Astrocyte of the spinal cord (primary cell): ENCODE data around the gene MAP2K6.

Experiments
- DNase-seq: peaks from one replicate; pipeline ENCODE4 v3.0.0; 2011; ENCODE audit warnings: low read depth, low spot score
- H3K4me3 ChIP-seq: 2 replicates; pipeline ENCODE4 v1.5.1; 2011; ENCODE audit warnings: low read depth, mild to moderate bottlenecking, low read length, moderate library complexity
- in situ Hi-C: cut with HindIII; loops from 2 replicates; pipeline ENCODE4 v1.10.0; 2017; ENCODE audit warnings: low sequenced_read_pairs
- TF ChIP-seq, protein P1 (sequence below): IDR thresholded peaks from 2 replicates; pipeline ENCODE4 v1.5.1; 2012; ENCODE audit warnings: low read depth, mild to moderate bottlenecking, low read length, inconsistent platforms

Gene MAP2K6

DNA sequence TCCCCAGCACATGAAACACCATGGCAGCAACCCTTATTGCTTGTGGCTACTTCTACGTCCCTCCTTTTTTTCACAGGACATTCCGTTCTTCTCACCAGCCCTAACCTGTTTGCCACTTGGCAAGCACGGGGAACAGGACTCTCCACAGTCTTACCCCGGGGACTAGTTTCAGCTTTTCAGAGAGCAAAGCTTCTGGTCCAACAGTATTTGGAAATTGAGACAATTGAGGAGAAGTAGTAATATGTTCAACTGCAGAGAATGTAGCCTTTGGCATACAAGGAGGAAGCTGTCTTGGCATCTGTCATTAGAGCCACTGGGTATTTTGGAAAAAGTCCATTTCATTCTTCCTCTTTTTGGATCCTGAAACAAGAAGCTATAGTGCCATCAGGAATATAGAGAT lies 65.7 kb downstream of the MAP2K6 start:
- H3K4me3 ChIP-seq: no peak overlapping the region
- DNase-seq: no peak
- in situ Hi-C loops: no loop called here
- TF ChIP-seq, protein P1, sequence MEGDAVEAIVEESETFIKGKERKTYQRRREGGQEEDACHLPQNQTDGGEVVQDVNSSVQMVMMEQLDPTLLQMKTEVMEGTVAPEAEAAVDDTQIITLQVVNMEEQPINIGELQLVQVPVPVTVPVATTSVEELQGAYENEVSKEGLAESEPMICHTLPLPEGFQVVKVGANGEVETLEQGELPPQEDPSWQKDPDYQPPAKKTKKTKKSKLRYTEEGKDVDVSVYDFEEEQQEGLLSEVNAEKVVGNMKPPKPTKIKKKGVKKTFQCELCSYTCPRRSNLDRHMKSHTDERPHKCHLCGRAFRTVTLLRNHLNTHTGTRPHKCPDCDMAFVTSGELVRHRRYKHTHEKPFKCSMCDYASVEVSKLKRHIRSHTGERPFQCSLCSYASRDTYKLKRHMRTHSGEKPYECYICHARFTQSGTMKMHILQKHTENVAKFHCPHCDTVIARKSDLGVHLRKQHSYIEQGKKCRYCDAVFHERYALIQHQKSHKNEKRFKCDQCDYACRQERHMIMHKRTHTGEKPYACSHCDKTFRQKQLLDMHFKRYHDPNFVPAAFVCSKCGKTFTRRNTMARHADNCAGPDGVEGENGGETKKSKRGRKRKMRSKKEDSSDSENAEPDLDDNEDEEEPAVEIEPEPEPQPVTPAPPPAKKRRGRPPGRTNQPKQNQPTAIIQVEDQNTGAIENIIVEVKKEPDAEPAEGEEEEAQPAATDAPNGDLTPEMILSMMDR: no peak

DNA sequence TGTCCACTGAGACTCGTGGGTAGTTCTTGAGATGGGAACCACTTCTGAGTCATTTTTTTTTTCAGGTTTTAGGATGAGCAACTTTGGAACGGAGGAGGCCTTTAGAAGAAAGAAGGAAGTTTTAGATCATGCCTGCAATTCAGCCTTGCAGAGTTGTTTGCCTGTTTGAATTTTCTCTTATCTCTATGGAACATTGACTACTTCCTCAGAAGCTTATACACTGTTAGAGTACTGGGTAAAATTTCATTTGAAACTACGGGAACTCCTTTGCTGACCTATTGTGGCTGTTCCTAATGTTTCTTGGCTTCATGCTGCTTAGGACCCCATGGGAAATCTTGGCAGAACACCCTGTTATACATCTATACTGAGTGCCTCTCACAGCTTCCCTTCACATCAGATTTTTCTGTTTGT lies 70.8 kb downstream of the MAP2K6 start:
- TF ChIP-seq, protein P1: no peak
- DNase-seq: no peak
- in situ Hi-C loops: no loop called here
- H3K4me3 ChIP-seq: no peak overlapping the region

DNA sequence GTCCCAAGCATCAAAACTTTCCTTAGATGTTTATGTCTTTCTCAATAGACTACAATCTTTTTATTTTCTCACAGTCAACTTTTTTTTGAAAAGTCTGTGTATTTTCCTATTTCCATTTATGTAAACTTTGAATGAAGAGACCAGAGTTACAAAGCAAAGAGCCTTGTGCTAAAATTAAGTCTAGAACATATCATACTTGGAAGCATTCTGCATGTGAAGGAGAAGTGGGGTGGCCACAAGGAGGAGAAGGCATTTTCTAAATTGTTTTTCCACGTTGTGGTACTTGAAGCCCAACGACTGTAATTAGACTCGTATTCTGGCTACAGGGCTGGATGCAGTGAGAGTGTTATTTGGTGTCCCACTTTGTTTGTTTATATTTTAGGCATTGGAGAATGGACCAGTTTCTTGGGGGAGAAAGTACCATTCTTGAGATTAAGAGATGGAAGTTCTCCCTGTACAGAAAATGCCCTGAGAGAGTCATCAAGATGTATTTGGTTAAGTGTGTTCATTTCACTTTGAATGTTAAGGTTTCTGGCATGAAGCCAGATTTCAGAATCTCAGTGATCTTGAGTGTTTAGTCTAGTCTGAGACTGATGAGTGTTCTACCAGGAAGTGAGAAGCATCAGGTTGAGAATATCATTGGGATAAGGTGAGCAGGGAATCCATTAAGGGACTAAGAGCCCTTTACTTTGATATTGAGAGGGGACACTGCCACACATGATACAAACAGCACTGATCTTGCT lies 71.6 kb downstream of the MAP2K6 start:
- in situ Hi-C loops: no loop called here
- DNase-seq: peak; percentile 52
- TF ChIP-seq, protein P1: no peak
- no peak overlapping the region for H3K4me3 ChIP-seq

DNA sequence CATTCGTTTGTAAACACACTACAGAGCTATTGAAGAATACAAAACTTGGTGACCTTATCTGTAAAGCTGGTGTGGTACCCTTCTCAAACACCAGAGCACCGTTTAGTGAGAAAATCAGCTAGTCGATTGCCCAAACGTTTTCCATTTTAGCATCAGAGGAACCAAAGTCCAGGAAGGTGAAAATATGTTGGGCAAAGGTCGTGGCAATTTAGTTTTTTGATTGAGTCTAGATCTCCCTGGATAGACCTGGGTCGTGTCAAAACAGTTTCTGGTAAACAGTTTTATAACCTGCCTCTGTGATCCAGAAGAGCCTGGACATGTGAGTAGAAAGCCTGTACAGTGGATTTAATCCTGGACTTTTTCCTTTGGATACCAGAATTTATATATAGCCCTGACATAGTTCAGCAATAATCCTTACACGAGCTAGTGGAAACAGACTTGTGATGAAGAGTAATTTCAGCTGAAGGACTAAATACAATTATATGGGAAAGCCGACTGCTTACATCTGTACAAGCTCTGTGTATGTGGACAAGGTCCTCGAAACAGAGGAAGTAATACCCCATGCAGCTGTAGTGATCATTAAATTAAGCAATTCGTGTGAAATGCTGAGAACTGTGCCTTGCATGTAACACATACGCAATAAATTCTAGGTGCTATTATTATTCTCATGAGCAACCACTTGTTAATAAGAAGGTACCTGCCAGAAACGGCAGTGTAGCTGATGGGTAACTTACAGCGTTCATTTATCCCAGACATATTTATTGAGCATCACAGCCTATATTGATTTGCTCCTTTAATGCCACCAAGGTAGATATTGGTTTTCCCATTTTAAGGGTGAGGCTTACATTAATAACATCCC lies 72.5 kb downstream of the MAP2K6 start:
- TF ChIP-seq, protein P1: no peak
- in situ Hi-C loops: no loop called here

DNA sequence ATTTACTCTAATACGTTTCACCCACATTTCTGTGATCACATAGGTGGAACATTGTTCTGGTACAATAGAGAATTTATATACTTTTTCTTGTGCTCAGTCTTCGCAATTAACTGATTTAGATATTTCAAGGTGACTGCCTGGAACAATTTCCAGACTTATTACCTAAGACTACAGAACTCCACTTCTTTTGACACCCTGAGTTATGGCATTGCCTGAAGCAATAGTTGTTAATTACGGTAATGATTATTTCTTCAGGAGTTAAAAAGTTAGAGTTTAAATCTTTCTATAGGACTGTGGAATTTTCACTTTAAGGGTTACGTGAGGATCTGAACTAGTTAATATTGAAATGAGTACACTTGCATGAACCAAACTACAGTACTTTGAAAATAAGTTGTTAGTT lies 74.8 kb downstream of the MAP2K6 start:
- H3K4me3 ChIP-seq: no peak overlapping the region
- TF ChIP-seq, protein P1: no peak
- in situ Hi-C loops: no loop called here
- no peak for DNase-seq

More for the DNA sequence above, 72.5 kb downstream of the MAP2K6 start:
- no peak overlapping the region for H3K4me3 ChIP-seq
- no peak for DNase-seq

DNA sequence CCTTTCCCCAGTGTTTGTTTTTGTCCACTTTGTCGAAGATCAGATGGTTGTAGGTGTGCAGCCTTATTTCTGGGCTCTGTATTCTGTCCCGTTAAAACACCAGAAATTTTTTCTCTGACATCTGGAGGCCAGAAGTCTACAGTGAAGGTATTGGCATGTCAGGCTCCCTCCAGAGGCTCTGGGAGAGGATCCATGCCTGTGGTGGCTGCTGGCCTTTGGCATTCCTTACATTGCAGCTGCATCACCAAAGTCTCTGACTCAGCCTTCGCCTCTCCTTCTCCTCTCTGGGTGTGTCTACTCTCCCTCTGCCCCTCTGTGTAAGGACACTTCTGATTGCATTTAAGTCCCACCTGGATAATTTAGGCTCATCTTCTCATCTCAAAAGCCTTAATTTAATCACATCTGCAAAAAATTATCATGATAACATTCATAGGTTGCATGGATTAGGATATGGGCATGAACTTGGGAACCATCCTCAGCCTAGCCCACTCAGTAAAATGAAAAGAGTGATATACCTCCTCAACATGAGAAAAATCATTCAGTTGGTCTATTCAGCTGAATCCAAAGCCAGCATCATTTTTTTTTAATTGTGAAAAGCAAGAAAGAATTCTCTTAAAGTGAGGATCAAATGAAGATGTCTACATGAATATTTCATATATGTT lies 78.0 kb downstream of the MAP2K6 start:
- DNase-seq: peak; percentile 88
- in situ Hi-C loops: no loop called here
- H3K4me3 ChIP-seq: no peak overlapping the region
- TF ChIP-seq, protein P1: no peak
